Osteoblast (primary cell): ENCODE measurements around the gene CTDSP2. TPM values are rescaled to one million over a fixed set of nuclear protein-coding genes. Genes with fewer than 3 reads are reported as not detected.
"Not testable (repeated sequence)": the region's sequence is repeated elsewhere in the genome, so short reads cannot be mapped to it uniquely, and the experiment has no call there.

ENCODE experiments used
- DNase-seq: peaks from one replicate; pipeline ENCODE4 v3.0.0; 2011; ENCODE audit warnings: low spot score, mixed read lengths; ENCODE audit not compliant: insufficient read length; ENCODE audit errors: missing footprints
- H2AFZ ChIP-seq: 2 replicates; pipeline ENCODE4 v1.6.0; 2011; ENCODE audit warnings: mild to moderate bottlenecking, low read length
- H3K27ac ChIP-seq: 2 replicates; pipeline ENCODE4 v1.5.1; 2011; ENCODE audit warnings: mild to moderate bottlenecking, low read depth, low read length, moderate library complexity
- H3K27me3 ChIP-seq: 2 replicates; pipeline ENCODE4 v1.6.0; 2012; ENCODE audit warnings: mild to moderate bottlenecking, control low read depth, inconsistent platforms, low read length, moderate library complexity; ENCODE audit not compliant: insufficient read depth
- H3K36me3 ChIP-seq: 2 replicates; pipeline ENCODE4 v1.5.1; 2011; ENCODE audit warnings: mild to moderate bottlenecking, low read length, control low read depth, moderate library complexity; ENCODE audit not compliant: insufficient read depth
- H3K4me1 ChIP-seq: 2 replicates; pipeline ENCODE4 v1.5.1; 2011; ENCODE audit warnings: mild to moderate bottlenecking, low read length, control low read depth, moderate library complexity; ENCODE audit not compliant: insufficient read depth
- H3K4me2 ChIP-seq: 2 replicates; pipeline ENCODE4 v1.6.0; 2011; ENCODE audit warnings: mild to moderate bottlenecking, low read length; ENCODE audit not compliant: insufficient read depth
- H3K4me3 ChIP-seq: fragments of 200-600 bp; sonication (generic); 3 replicates; pipeline ENCODE4 v1.5.1; 2012; ENCODE audit warnings: mild to moderate bottlenecking, low read length, inconsistent platforms; ENCODE audit not compliant: insufficient read depth
- H3K79me2 ChIP-seq: 2 replicates; pipeline ENCODE4 v1.6.0; 2012; ENCODE audit warnings: mild to moderate bottlenecking, low read length, control low read depth, inconsistent platforms; ENCODE audit not compliant: insufficient read depth
- H3K9me3 ChIP-seq: 2 replicates; pipeline ENCODE4 v1.5.1; 2011; ENCODE audit warnings: low read depth, low read length, control low read depth
- H4K20me1 ChIP-seq: 2 replicates; pipeline ENCODE4 v1.6.0; 2012; ENCODE audit warnings: mild to moderate bottlenecking, low read length, control low read depth; ENCODE audit not compliant: insufficient read depth
- total RNA-seq: library from RNA; depleted of rRNA; stranded (reverse); fragments of >200 nt; gene quantifications from 2 replicates; pipeline ENCODE4 v1.2.3, GENCODE V29; 2012
- TF ChIP-seq, protein P1 (sequence below): IDR thresholded peaks from 2 replicates; pipeline ENCODE4 v1.5.1; 2011; ENCODE audit warnings: mild to moderate bottlenecking, low read depth, low read length, moderate library complexity; ENCODE audit errors: extremely low read depth

CTDSP2 gene
- total RNA-seq, 1 donor, result 116 TPM

DNA sequence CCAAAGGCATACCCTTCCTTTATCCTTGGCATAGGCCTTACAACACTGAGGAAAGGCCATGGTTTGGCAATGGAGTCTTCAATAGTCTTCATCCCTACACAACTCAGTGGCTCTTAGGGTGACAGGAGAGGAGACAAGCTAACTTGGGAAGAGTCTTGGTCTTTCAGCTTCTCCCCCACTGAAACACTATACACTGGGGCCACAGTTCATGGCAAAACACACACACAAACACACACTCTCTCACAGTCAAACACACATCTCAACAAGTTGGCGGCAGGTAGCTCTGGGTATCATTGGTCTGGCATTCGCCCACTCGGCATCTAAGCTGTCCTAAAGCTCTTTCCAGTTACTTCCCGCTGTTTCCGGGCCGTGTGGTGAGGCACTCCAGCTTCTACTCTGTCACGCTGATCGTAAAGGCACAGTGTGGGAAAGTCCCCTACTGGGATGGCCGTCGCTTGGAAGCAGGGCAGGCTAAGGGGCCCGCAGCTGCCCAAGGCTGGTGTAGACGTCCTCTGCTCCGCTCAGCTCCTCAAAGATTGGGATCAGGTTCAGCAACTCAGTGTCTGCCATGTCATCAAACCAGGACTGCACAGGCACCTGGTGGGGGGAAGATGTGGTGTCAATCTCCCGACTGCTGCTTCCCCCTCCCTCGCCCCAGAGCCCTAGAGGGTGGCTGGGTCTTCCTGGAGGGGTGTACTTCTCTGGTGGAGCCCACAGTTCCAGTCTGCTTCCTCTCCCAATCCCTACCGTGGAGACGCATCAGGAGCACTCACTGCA, 23.2 kb downstream of the CTDSP2 start:
- no peak overlapping the region for H3K4me3 ChIP-seq
- peaks cover 43% of the 10 kb centered on the region for H3K79me2 ChIP-seq
- H2AFZ ChIP-seq, result no peak overlapping the region
- no peak overlapping the region for H3K4me2 ChIP-seq
- TF ChIP-seq, protein P1, sequence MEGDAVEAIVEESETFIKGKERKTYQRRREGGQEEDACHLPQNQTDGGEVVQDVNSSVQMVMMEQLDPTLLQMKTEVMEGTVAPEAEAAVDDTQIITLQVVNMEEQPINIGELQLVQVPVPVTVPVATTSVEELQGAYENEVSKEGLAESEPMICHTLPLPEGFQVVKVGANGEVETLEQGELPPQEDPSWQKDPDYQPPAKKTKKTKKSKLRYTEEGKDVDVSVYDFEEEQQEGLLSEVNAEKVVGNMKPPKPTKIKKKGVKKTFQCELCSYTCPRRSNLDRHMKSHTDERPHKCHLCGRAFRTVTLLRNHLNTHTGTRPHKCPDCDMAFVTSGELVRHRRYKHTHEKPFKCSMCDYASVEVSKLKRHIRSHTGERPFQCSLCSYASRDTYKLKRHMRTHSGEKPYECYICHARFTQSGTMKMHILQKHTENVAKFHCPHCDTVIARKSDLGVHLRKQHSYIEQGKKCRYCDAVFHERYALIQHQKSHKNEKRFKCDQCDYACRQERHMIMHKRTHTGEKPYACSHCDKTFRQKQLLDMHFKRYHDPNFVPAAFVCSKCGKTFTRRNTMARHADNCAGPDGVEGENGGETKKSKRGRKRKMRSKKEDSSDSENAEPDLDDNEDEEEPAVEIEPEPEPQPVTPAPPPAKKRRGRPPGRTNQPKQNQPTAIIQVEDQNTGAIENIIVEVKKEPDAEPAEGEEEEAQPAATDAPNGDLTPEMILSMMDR, result no peak
- no peak overlapping the region for H3K27ac ChIP-seq
- peaks cover 88% of the 10 kb centered on the region for H3K36me3 ChIP-seq
- DNase-seq, result no peak
- H3K27me3 ChIP-seq, result no peaks in the 10 kb centered on the region
- no peaks in the 10 kb centered on the region for H3K9me3 ChIP-seq
- H4K20me1 ChIP-seq, result peaks cover 57% of the 10 kb centered on the region
- H3K4me1 ChIP-seq, result no peaks in the 10 kb centered on the region

DNA sequence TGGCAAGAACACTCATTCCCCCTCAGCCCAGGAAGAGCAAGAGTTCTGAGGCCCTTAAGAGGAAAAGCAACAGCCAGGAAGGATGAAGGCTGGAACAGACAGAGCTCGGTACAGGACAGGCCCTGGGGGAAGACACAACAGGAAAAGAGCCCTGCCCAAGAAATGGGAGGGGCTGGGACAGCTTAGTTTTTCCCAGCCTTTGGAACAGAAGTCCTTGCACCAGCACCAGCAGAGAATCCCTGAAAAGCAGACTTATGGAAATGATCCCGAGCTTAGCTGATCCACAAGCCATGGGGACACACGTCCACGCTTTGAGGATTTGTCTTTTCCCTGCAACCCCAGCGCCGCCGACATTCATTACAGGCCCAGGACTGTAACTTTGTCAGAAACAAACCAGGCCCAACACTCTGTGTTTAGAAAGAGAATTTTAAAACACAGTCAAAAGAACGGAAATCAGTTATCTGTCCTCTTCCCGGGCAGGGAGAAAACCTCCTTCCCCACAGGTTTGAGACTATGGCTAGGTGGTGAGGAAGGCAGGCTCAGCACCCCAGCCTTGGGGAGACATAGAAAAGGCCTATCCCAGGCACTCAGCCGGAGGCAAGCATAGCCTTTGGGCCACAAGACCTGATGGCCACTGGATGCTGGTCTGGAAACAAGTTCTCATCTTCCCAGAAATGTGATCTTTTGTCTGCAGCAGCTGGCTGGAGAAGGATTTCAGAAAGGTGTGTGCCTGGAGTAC, 24.0 kb downstream of the CTDSP2 start:
- TF ChIP-seq, protein P1, result no peak
- H3K4me3 ChIP-seq, result no peak overlapping the region
- DNase-seq, result no peak
- no peak overlapping the region for H3K27ac ChIP-seq
- no peaks in the 10 kb centered on the region for H3K4me1 ChIP-seq
- no peaks in the 10 kb centered on the region for H3K9me3 ChIP-seq
- no peak overlapping the region for H2AFZ ChIP-seq
- peaks cover 85% of the 10 kb centered on the region for H3K36me3 ChIP-seq
- no peak overlapping the region for H3K4me2 ChIP-seq
- no peaks in the 10 kb centered on the region for H3K27me3 ChIP-seq
- peaks cover 37% of the 10 kb centered on the region for H3K79me2 ChIP-seq
- H4K20me1 ChIP-seq, result peaks cover 55% of the 10 kb centered on the region

DNA sequence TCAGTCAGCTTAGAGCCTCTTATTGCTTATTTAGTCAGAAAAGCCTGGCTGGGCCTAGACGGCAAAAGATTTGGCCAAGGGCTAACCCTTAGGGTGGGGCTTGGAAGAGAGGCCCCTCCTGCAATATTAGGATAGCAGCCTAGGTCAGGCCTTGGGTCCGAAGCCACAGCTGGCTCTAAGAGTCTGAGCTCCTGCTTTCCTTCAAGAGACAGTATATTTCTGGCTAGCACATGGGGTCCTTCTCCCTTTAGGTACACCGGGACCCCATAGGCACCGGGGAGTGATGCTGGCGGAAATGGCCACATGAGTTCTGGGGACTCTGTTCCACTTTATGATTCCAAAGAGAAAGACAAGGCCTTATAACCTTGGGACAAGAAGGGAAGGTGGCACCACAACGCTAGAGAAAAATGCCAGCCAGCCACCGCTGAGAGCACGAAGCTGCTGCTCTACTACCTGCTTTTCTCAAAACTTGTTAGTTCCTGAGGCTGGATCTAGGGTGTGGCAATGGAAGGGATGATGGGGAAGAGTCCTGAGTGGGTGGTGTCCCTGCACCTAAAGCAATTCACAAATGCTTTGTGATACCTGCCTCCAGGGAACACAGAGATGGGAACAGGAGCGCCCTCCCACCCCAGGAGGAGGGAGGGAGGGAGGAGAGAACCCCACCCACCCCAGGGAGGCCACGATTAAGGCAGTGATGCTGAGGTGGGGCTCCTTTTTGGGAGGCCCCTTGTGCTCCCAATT, 24.9 kb downstream of the CTDSP2 start:
- Histone ChIP-seq H3K79me2 (peaks cover 28% of the 10 kb centered on the region), H3K9me3 (no peaks in the 10 kb centered on the region), H3K4me2 (no peak overlapping the region), H3K36me3 (peaks cover 78% of the 10 kb centered on the region), H3K27ac (no peak overlapping the region), H3K4me1 (peaks cover 4% of the 10 kb centered on the region), H4K20me1 (peaks cover 48% of the 10 kb centered on the region), H3K27me3 (no peaks in the 10 kb centered on the region), H3K4me3 (no peak overlapping the region), H2AFZ (no peak overlapping the region)
- no peak for DNase-seq
- TF ChIP-seq, protein P1, result no peak

DNA sequence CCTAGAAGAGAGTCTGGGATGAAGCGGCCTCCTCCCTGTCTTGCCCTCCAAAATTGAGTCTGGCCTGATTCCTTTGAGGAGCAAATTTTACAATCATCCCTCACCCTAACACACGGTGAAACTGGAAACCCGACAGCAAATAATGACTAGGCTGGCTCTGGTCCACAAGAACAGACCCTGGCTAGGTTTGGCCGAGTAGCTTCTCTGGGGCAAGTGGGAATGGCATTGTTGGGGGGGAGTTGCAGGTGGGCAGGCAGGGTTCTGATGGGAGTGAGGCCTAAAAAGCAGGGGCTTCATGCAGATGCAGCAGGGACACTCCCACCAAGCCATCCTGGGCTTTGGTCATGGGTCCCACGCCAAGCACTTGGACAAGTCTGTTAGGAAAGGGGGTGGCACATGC, 25.5 kb downstream of the CTDSP2 start:
- Histone ChIP-seq H3K79me2 (peaks cover 22% of the 10 kb centered on the region), H4K20me1 (peaks cover 42% of the 10 kb centered on the region), H3K36me3 (peaks cover 71% of the 10 kb centered on the region)
- DNase-seq, H3K27me3 ChIP-seq, H2AFZ ChIP-seq, H3K27ac ChIP-seq, H3K4me3 ChIP-seq, H3K4me1 ChIP-seq, H3K4me2 ChIP-seq, H3K9me3 ChIP-seq: not testable (repeated sequence)

DNA sequence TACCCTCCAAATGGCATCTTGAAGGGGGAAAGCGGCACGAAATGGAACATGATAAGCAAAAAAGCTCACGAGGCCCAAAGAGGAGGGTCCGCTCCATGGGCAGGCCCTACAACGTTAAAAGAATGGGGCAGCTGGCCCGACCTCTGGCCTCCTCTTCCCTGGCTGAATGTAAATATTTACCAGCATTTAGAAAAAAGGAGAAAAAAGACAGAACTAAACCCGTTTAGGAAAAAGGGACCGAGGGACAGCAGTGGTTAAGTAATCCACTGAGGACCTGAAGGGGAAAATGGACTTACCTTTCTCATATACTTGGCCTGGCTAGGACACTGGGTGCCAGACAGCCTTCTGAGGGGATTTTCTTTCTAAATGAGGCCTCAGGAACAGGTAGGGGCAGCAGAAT, 26.4 kb downstream of the CTDSP2 start:
- not testable (repeated sequence) for H3K9me3 ChIP-seq, DNase-seq, H2AFZ ChIP-seq, H3K4me2 ChIP-seq, H3K4me1 ChIP-seq, H3K27me3 ChIP-seq, H3K4me3 ChIP-seq, H3K27ac ChIP-seq
- peaks cover 43% of the 10 kb centered on the region for H4K20me1 ChIP-seq
- H3K36me3 ChIP-seq, result peaks cover 62% of the 10 kb centered on the region
- H3K79me2 ChIP-seq, result peaks cover 15% of the 10 kb centered on the region

DNA sequence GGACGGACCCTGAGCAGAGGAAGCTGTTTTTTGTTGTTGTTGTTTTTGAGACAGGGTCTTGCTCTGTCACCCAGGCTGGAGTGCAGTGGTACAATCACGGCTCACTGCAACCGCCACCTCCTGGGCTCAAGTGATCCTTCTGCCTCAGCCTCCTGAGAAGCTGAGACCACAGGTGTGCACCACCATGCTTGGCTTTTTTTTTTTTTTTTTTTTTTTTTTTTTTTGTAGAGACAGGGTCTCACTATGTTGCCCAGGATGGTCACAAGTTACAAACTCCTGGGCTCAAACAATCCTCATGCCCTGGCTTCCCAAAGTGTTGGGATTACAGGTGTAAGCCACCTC, 28.6 kb downstream of the CTDSP2 start:
- H2AFZ ChIP-seq, H3K27me3 ChIP-seq, H3K4me3 ChIP-seq, H3K9me3 ChIP-seq, H3K79me2 ChIP-seq, H3K4me2 ChIP-seq, H3K27ac ChIP-seq, DNase-seq: not testable (repeated sequence)
- peaks cover 35% of the 10 kb centered on the region for H4K20me1 ChIP-seq
- H3K4me1 ChIP-seq, result peaks cover 20% of the 10 kb centered on the region
- peaks cover 42% of the 10 kb centered on the region for H3K36me3 ChIP-seq
